K562 (cell line): ENCODE data around the gene JUND. TPM values are rescaled to one million over a fixed set of nuclear protein-coding genes. Genes with fewer than 3 reads are reported as not detected.
A peak's percentile ranks its signal among the peaks of the same experiment; 100 is the strongest.

Experiments
- CBFA2T3 ChIP-seq: fragments of 450-650 bp; IDR thresholded peaks from 2 replicates; pipeline ENCODE4 v1.6.1; 2017
- CEBPG ChIP-seq, 3 experiments: fragments of 200-800 bp in 1 of 3; sonication (Bioruptor generic) in 1 of 3; sonication (generic) in 1 of 3; formaldehyde crosslinking in 1 of 3; IDR thresholded peaks in 2 of 3; conservative IDR thresholded peaks in 1 of 3; 2 replicates each; pipeline versions ENCODE4 v1.6.1 to v1.8.0; 2016 to 2022; ENCODE audit warnings: missing compliant biosample characterization in 2 of 3, missing genetic modification characterization in 2 of 3, mild to moderate bottlenecking in 1 of 3, missing genetic modification reagents in 1 of 3
- CREB3L1 ChIP-seq: fragments of 450-650 bp; IDR thresholded peaks from 2 replicates; pipeline ENCODE4 v1.6.1; 2014; ENCODE audit warnings: low read depth, mild to moderate bottlenecking, moderate library complexity, borderline replicate concordance
- EHMT2 ChIP-seq: fragments of 450-650 bp; IDR thresholded peaks from 2 replicates; pipeline ENCODE4 v1.6.1; 2018; ENCODE audit warnings: antibody characterized with exemption
- ETS2 ChIP-seq: IDR thresholded peaks from 2 replicates; pipeline ENCODE4 v1.6.1; 2016; ENCODE audit warnings: borderline replicate concordance, missing genetic modification characterization, mild to moderate bottlenecking, moderate library complexity, missing compliant biosample characterization; ENCODE audit not compliant: poor library complexity, severe bottlenecking
- FOXK2 ChIP-seq, 2 experiments: fragments of 450-650 bp; IDR thresholded peaks in 1 of 2; conservative IDR thresholded peaks in 1 of 2; 2 replicates each; pipeline ENCODE4 v1.6.1; 2016; ENCODE audit warnings: low read depth in 2 of 2, mild to moderate bottlenecking in 1 of 2
- MAX ChIP-seq: sonication (generic); formaldehyde crosslinking; IDR thresholded peaks from 2 replicates; pipeline ENCODE4 v1.9.0; 2022; ENCODE audit warnings: mild to moderate bottlenecking, missing genetic modification reagents
- NKRF ChIP-seq: fragments of 450-650 bp; IDR thresholded peaks from 2 replicates; pipeline ENCODE4 v1.6.1; 2016; ENCODE audit warnings: borderline replicate concordance
- PHTF2 ChIP-seq: fragments of 250-450 bp; sonication (Bioruptor Pico); IDR thresholded peaks from 2 replicates; pipeline ENCODE4 v1.5.0; 2021; ENCODE audit warnings: mild to moderate bottlenecking
- PKNOX1 ChIP-seq: fragments of 450-650 bp; IDR thresholded peaks from 2 replicates; pipeline ENCODE4 v1.6.1; 2016
- POLR2AphosphoS5 ChIP-seq: IDR thresholded peaks from 2 replicates; pipeline ENCODE4 v1.6.1; 2011; ENCODE audit warnings: mild to moderate bottlenecking, low read depth, low read length, moderate library complexity; ENCODE audit not compliant: control insufficient read depth, insufficient read depth
- RBBP5 ChIP-seq: fragments of 200-600 bp; sonication (generic); IDR thresholded peaks from 2 replicates; pipeline ENCODE4 v1.6.1; 2012; ENCODE audit warnings: borderline replicate concordance, mild to moderate bottlenecking, low read length, control low read depth, inconsistent platforms; ENCODE audit not compliant: insufficient read depth, poor library complexity, severe bottlenecking
- RBM15 ChIP-seq: fragments of 200-400 bp; formaldehyde crosslinking; IDR thresholded peaks from 2 replicates; pipeline ENCODE4 v1.6.1; 2018; ENCODE audit warnings: mild to moderate bottlenecking, low read length, moderate library complexity; ENCODE audit not compliant: insufficient read depth
- TFE3 ChIP-seq: fragments of 450-650 bp; formaldehyde crosslinking; IDR thresholded peaks from 2 replicates; pipeline ENCODE4 v1.4.0; 2020; ENCODE audit warnings: mild to moderate bottlenecking, mixed read lengths
- ZEB2 ChIP-seq: fragments of 450-650 bp; IDR thresholded peaks from 2 replicates; pipeline ENCODE4 v1.6.1; 2016
- ZFP36 ChIP-seq: fragments of 150-350 bp; IDR thresholded peaks from 2 replicates; pipeline ENCODE4 v1.6.1; 2018; ENCODE audit warnings: low read length, low read depth; ENCODE audit not compliant: partially characterized antibody
- ZNF134 ChIP-seq: fragments of 250-450 bp; sonication (Bioruptor Pico); conservative IDR thresholded peaks from 2 replicates; pipeline ENCODE4 v1.4.0; 2020
- ZNF449 ChIP-seq: fragments of 250-450 bp; sonication (Bioruptor Pico); IDR thresholded peaks from 2 replicates; pipeline ENCODE4 v1.8.0; 2022; ENCODE audit warnings: moderate library complexity, mild to moderate bottlenecking, inconsistent platforms
- ZNF780A ChIP-seq: fragments of 250-450 bp; sonication (Bioruptor Pico); IDR thresholded peaks from 2 replicates; pipeline ENCODE4 v1.5.0; 2021; ENCODE audit warnings: mild to moderate bottlenecking
- ZNF79 ChIP-seq: fragments of 250-450 bp; sonication (Bioruptor Pico); IDR thresholded peaks from 2 replicates; pipeline ENCODE4 v1.4.0; 2020; ENCODE audit warnings: low read depth, mild to moderate bottlenecking, moderate library complexity
- polyA plus RNA-seq, 8 experiments: library from polyadenylated mRNA; depleted of rRNA in 4 of 8; stranded (reverse) in 5 of 8; unstranded in 3 of 8; fragments of >200 nt; fragmentation: Nextera tagmentation in 2 of 8; fragmentation: Illumina TruSeq in 1 of 8; extraction: Ambion mirVana in 2 of 8; extraction: Trizol in 1 of 8; gene quantifications; 2 replicates each; pipeline versions ENCODE4 v1.2.1 to v1.2.3, GENCODE V29; 2011 to 2014; ENCODE audit warnings: inconsistent platforms in 1 of 8, missing spikeins in 1 of 8
- total RNA-seq, 7 experiments: library from RNA; depleted of rRNA in 6 of 7; stranded (reverse); fragments of >200 nt in 6 of 7; fragmentation: Illumina TruSeq in 2 of 7; extraction: Trizol in 2 of 7; gene quantifications; 2 replicates each; pipeline versions ENCODE4 v1.2.1 to v1.2.3, GENCODE V29; 2011 to 2021; ENCODE audit warnings: low replicate concordance in 1 of 7

JUND gene
- total and polyA plus RNA-seq, 9 of the 15 experiments (the other 6 are each of a cell fraction or from before 2014, with no cell fraction given): 6.4 to 286 (median 42.3) TPM

GRCh38 chr19:18282788-18283141 lies 1.3 kb upstream of the JUND start (continued):
- TF ChIP-seq CEBPG (CRISPR knock-in tag; IDR thresholded peaks at IDR 0.05) (no peak), CEBPG (tag; conservative IDR thresholded peaks at IDR 0.05 in 1 of 2, IDR thresholded peaks at IDR 0.05 in 1 of 2) (no peak), CBFA2T3 (0 out of 2 replicates have a peak, but pooled peaks have one; percentile 8), ZNF79 (CRISPR knock-in tag) (no peak), ZEB2 (no peak), ZFP36 (no peak), ETS2 (no peak), TFE3 (CRISPR knock-in tag) (no peak), ZNF134 (no peak), PKNOX1 (peak; percentile 35; the same call in 1 of the 2 replicates), EHMT2 (peak; percentile 28; the same call in 1 of the 2 replicates), ZNF449 (CRISPR knock-in tag) (0 out of 2 replicates have a peak, but pooled peaks have one; percentile 10), ZNF780A (CRISPR knock-in tag) (no peak), NKRF (peak; percentile 37; the same call in 1 of the 2 replicates), POLR2AphosphoS5 (peak; percentile 38; the same call in 1 of the 2 replicates), FOXK2 (conservative IDR thresholded peaks at IDR 0.05 in 1 of 2, IDR thresholded peaks at IDR 0.05 in 1 of 2; ENCODE audit: low read depth in 2 of 2) (0 out of 4 replicates have a peak, but pooled peaks of 1 of the 2 experiments have one; percentile 30), RBBP5 (no peak), PHTF2 (CRISPR knock-in tag) (no peak), RBM15 (no peak), CREB3L1 (no peak), MAX (CRISPR knock-in tag) (peak; percentile 59; the same call in 1 of the 2 replicates)
